ENCODE data around the gene SRP72.

DNA sequence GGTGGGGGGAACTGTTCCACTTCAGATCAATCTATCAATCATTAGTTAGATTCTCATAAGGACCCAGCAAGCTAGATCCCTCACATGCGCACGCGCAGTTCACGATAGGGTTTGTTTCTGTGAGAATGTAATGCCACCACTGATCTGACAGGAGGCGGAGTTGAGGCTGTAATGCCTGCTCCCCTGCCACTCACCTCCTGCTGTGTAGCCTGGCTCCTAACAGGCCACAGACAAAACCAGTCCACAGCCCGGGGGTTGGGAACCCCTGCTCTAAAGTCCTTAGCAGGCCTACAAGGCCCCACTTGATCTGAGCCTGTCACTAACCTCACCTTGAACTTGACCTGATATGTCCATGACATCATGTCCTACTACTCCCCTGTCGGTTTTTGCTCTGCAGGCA lies 68.5 kb downstream of the SRP72 start:
- TF ChIP-seq CTCF (optimal IDR thresholded peaks at IDR 0.05 in 1 of 3, IDR thresholded peaks at IDR 0.05 in 1 of 3, conservative IDR thresholded peaks at IDR 0.05 in 1 of 3; ENCODE audit: extremely low read depth in 1 of 3, insufficient read depth in 2 of 3, low read length in 3 of 3) (no peak), EZH2 (IDR thresholded peaks at IDR 0.05; ENCODE audit: low read length) (no peak)

All from keratinocyte (primary cell).